NCI-H2029 treated with DMSO at 0.1 percent for 48 hours (cell line): ENCODE results near the gene HLA-G.
"Not testable (repeated sequence)": the region's sequence is repeated elsewhere in the genome, so short reads cannot be mapped to it uniquely, and the experiment has no call there.

Experiments
- DNase-seq: peaks from one replicate; lab custom pipeline; 2025; lab: John Stamatoyannopoulos, UW

HLA-G gene

GRCh38 chr6:29870104-29870503 lies 42.5 kb downstream of the HLA-G start:
- DNase-seq: no peak

- DNase-seq: no peak
Observed at GRCh38 chr6:29872791-29873190, 45.2 kb downstream of the HLA-G start.

GRCh38 chr6:29875257-29875656 lies 47.6 kb downstream of the HLA-G start:
- DNase-seq: no peak

- DNase-seq: not testable (repeated sequence)
Observed at GRCh38 chr6:29875734-29876133, 48.1 kb downstream of the HLA-G start.
